B cell (primary cell): ENCODE results near the gene ATP10A. TPM values are rescaled to one million over a fixed set of nuclear protein-coding genes. Genes with fewer than 3 reads are reported as not detected.

Experiments used
- ATAC-seq: fragments of 200-7000 bp; cut with Tn5 transposase; one replicate; pipeline ENCODE4 v1.10.0; 2021; ENCODE audit warnings: low read depth, mild to moderate bottlenecking, moderate number of reproducible peaks, moderate library complexity
- CTCF ChIA-PET: fragments of 350-600 bp; sonication (Branson Sonifier 250); formaldehyde crosslinking; loops from one replicate; lab custom pipeline; 2021; ENCODE audit warnings: antibody characterized with exemption, inconsistent platforms; lab: Charles Lee
- POLR2A ChIA-PET: fragments of 350-600 bp; sonication (Branson Sonifier 250); formaldehyde crosslinking; loops from one replicate; lab custom pipeline; 2021; ENCODE audit warnings: antibody characterized with exemption; lab: Charles Lee
- DNase-seq: peaks from one replicate; pipeline ENCODE4 v3.0.0; 2013
- H2AFZ ChIP-seq: 2 replicates; pipeline ENCODE4 v1.6.1; 2012; ENCODE audit warnings: mild to moderate bottlenecking, low read depth, low read length; ENCODE audit not compliant: insufficient read depth, poor library complexity, severe bottlenecking
- H3K27ac ChIP-seq, 2 donors: 1 replicate in 1 of 2; 2 replicates in 1 of 2; pipeline ENCODE4 v1.5.1; 2012 to 2013; ENCODE audit warnings: low read length in 2 of 2, mild to moderate bottlenecking in 2 of 2, moderate library complexity in 1 of 2
- H3K27me3 ChIP-seq, 4 experiments: fragments of 200-600 bp in 1 of 4; sonication (generic) in 1 of 4; replicated peaks in 1 of 4; 1 replicate in 2 of 4; 2 replicates in 2 of 4; pipeline versions ENCODE4 v1.6.1 to v1.7.0; 2013 to 2016; ENCODE audit warnings: low read length in 3 of 4, mild to moderate bottlenecking in 2 of 4, mixed read lengths in 1 of 4, moderate library complexity in 1 of 4; ENCODE audit not compliant: insufficient read depth in 4 of 4, control insufficient read depth in 3 of 4; ENCODE audit errors: control extremely low read depth in 1 of 4
- H3K36me3 ChIP-seq, 2 experiments: replicated peaks in 1 of 2; 1 replicate in 1 of 2; 2 replicates in 1 of 2; pipeline versions ENCODE4 v1.6.1 to v1.7.1; 2013; ENCODE audit warnings: low read length in 1 of 2; ENCODE audit not compliant: insufficient read depth in 2 of 2, control insufficient read depth in 1 of 2; ENCODE audit errors: control extremely low read depth in 1 of 2, extremely low read depth in 1 of 2
- H3K4me1 ChIP-seq, 2 donors: fragments of 200-600 bp in 1 of 2; sonication (generic) in 1 of 2; 1 replicate in 1 of 2; 2 replicates in 1 of 2; pipeline versions ENCODE4 v1.5.1 to v1.6.1; 2013 to 2017; ENCODE audit warnings: low read length in 2 of 2; ENCODE audit not compliant: control insufficient read depth in 2 of 2, insufficient read depth in 2 of 2
- H3K4me2 ChIP-seq: replicated peaks from 2 replicates; pipeline ENCODE3; 2012; ENCODE audit warnings: mild to moderate bottlenecking, low read depth, low read length; ENCODE audit not compliant: poor library complexity, severe bottlenecking
- H3K4me3 ChIP-seq, 5 experiments: fragments of 200-600 bp in 1 of 5; sonication (generic) in 1 of 5; 1 replicate in 3 of 5; 2 replicates in 2 of 5; pipeline versions ENCODE4 v1.5.1 to v1.7.0; 2011 to 2016; ENCODE audit warnings: low read length in 4 of 5, mild to moderate bottlenecking in 4 of 5, low read depth in 2 of 5, control low read depth in 1 of 5, moderate library complexity in 1 of 5; ENCODE audit not compliant: insufficient read depth in 1 of 5; ENCODE audit errors: control extremely low read depth in 1 of 5, extremely low read depth in 1 of 5
- H3K79me2 ChIP-seq: fragments of 200-600 bp; sonication (generic); one replicate; pipeline ENCODE4 v1.6.0; 2016; ENCODE audit warnings: low read length; ENCODE audit not compliant: control insufficient read depth, insufficient read depth
- H3K9ac ChIP-seq: fragments of 200-600 bp; sonication (generic); 2 replicates; pipeline ENCODE4 v1.6.1; 2017; ENCODE audit warnings: mild to moderate bottlenecking, low read length, moderate library complexity
- H3K9me3 ChIP-seq, 3 donors: one replicate each; pipeline versions ENCODE4 v1.6.1 to v1.7.1; 2013; ENCODE audit warnings: low read length in 2 of 3; ENCODE audit not compliant: control insufficient read depth in 2 of 3, insufficient read depth in 1 of 3; ENCODE audit errors: control extremely low read depth in 1 of 3
- H4K20me1 ChIP-seq: 2 replicates; pipeline ENCODE4 v1.6.0; 2012; ENCODE audit warnings: mild to moderate bottlenecking, low read length; ENCODE audit not compliant: insufficient read depth, control insufficient read depth, poor library complexity, severe bottlenecking
- H3K27ac Mint-ChIP-seq: one replicate; pipeline ENCODE4 v1.8.0; 2021; ENCODE audit warnings: mixed read lengths
- H3K27me3 Mint-ChIP-seq: one replicate; pipeline ENCODE4 v1.8.0; 2021; ENCODE audit warnings: mixed read lengths
- H3K4me1 Mint-ChIP-seq: one replicate; pipeline ENCODE4 v1.8.0; 2021; ENCODE audit warnings: mixed read lengths
- H3K4me3 Mint-ChIP-seq: one replicate; pipeline ENCODE4 v1.8.0; 2021; ENCODE audit warnings: mixed read lengths
- H3K9me3 Mint-ChIP-seq: one replicate; pipeline ENCODE4 v1.8.0; 2022; ENCODE audit warnings: mixed read lengths; ENCODE audit not compliant: insufficient read depth
- CTCF ChIP-seq: fragments of 200-600 bp; IDR thresholded peaks from one replicate; pipeline ENCODE4 v1.8.0; 2022; ENCODE audit warnings: antibody characterized with exemption, mild to moderate bottlenecking
- EZH2 ChIP-seq: IDR thresholded peaks from 2 replicates; pipeline ENCODE4 v1.6.1; 2012; ENCODE audit warnings: borderline replicate concordance, low read depth, mild to moderate bottlenecking, moderate library complexity, low read length; ENCODE audit not compliant: insufficient read depth, poor library complexity, severe bottlenecking
- WGBS: methylation state at CpG from one replicate; pipeline ENCODE4 v1.1.5; 2013; ENCODE audit warnings: missing lambda C conversion rate; ENCODE audit not compliant: insufficient coverage; 5-methylcytosine and 5-hydroxymethylcytosine counted together
- intact Hi-C: fragments of 100-400 bp; cut with micrococcal nuclease; formaldehyde crosslinking; loops from one replicate; pipeline ENCODE4 v1.10.0; 2022
- polyA plus RNA-seq: library from polyadenylated mRNA; depleted of rRNA; stranded (reverse); fragments of >200 nt; gene quantifications from 2 replicates; pipeline ENCODE4 v1.2.3, GENCODE V29; 2012
- total RNA-seq, 2 donors: library from RNA; stranded (reverse); fragments of 120-200 nt in 1 of 2; gene quantifications; 1 replicate in 1 of 2; 2 replicates in 1 of 2; pipeline versions ENCODE4 v1.2.3 to v1.2.4, GENCODE V29; 2013 to 2022

Gene ATP10A
- total and polyA plus RNA-seq, 2 donors (not counting 1 experiment from before 2014, with no cell fraction given), result 0.21 to 0.22 TPM

GRCh38 chr15:25846377-25846776, 16.8 kb downstream of the ATP10A start:
- Histone ChIP-seq H3K27me3 (no peaks in the 10 kb centered on the region), H3K4me2 (no peak overlapping the region), H3K4me1 (peaks cover 16 to 29% of the 10 kb centered on the region in 2 donors), H3K9me3 (no peaks in the 10 kb centered on the region), H2AFZ (no peak overlapping the region), H3K79me2 (no peaks in the 10 kb centered on the region), H3K36me3 (no peaks in the 10 kb centered on the region), H3K4me3 (no peak overlapping the region), H3K27ac (no peak overlapping the region), H4K20me1 (no peaks in the 10 kb centered on the region), H3K9ac (no peak overlapping the region)
- CTCF ChIA-PET, result no interaction called here
- Mint-ChIP-seq H3K9me3 (no peaks in the 10 kb centered on the region), H3K4me3 (no peak overlapping the region), H3K27me3 (peaks cover 15% of the 10 kb centered on the region), H3K4me1 (peaks cover 41% of the 10 kb centered on the region), H3K27ac (no peak overlapping the region)
- POLR2A ChIA-PET, result no interaction called here
- no peak for ATAC-seq
- WGBS, result 78% methylated on average over 7 of the region's 7 CpGs
- intact Hi-C loops, result no loop called here
- DNase-seq, result no peak
- TF ChIP-seq CTCF (no peak), EZH2 (no peak)

DNA sequence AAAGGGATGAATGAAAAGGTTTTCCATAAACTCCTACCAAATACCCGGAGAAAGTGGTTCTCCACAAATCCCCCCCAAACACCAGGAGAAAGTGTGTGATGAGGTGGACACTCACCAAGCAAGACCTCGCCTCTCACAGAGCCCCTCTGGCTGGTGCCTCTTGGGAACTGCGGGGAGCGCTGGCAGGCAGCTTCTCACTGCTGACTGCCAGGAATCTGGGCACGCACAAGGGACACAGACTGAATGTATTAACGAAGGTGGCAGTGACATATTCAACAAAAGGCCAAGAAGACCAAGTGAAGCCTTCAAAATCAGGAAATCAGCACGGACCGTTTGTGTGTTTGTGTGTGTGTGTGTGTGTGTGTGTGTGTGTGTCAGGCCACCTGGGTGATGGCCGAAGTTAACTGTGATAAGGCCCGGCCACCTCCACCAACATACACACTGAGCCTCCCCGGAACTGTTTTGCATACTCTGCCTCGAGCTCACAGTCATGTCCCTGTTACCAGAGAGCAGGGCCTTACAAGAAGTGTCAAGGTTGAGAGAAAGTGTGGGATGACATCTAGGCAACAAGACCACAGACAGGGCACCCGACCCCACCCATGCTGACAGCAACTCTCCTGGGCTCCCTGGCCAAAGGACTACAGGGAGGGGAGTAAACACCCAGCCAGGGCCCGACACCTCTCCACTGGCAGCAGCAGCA, 18.0 kb downstream of the ATP10A start:
- TF ChIP-seq EZH2 (no peak), CTCF (no peak)
- Mint-ChIP-seq H3K27ac (no peak overlapping the region), H3K4me1 (peaks cover 33% of the 10 kb centered on the region), H3K9me3 (no peaks in the 10 kb centered on the region), H3K27me3 (peaks cover 25% of the 10 kb centered on the region), H3K4me3 (no peak overlapping the region)
- Histone ChIP-seq H3K27me3 (no peaks in the 10 kb centered on the region), H3K79me2 (no peaks in the 10 kb centered on the region), H3K36me3 (no peaks in the 10 kb centered on the region), H3K4me2 (no peak overlapping the region), H2AFZ (no peak overlapping the region), H3K4me3 (no peak overlapping the region), H3K27ac (no peak overlapping the region), H3K9ac (no peak overlapping the region), H4K20me1 (no peaks in the 10 kb centered on the region), H3K9me3 (no peaks in the 10 kb centered on the region), H3K4me1 (peaks cover 7 to 19% of the 10 kb centered on the region in 2 donors)
- 90% methylated on average over 7 of the region's 14 CpGs for WGBS
- DNase-seq (no peak), ATAC-seq (no peak)
- POLR2A ChIA-PET, result no interaction called here
- intact Hi-C loops, result no loop called here
- CTCF ChIA-PET, result interaction anchor here (0.6 kb wide), 1 partner anchor 15 kb away, joined by 3 read pairs; no protein-coding TSS in a partner anchor
